Hepatocyte (in vitro differentiated cells): ENCODE data around the gene TTYH2.

Experiments used
- CTCF ChIP-seq: fragments of 200-600 bp; sonication (generic); IDR thresholded peaks from 2 replicates; pipeline ENCODE4 v1.5.1; 2016; ENCODE audit warnings: antibody characterized with exemption, mild to moderate bottlenecking; ENCODE audit not compliant: poor library complexity
- EZH2 ChIP-seq: fragments of 200-600 bp; sonication (generic); IDR thresholded peaks from 2 replicates; pipeline ENCODE4 v1.6.1; 2016; ENCODE audit warnings: antibody characterized with exemption, mild to moderate bottlenecking, borderline replicate concordance

- no peak for TF ChIP-seq CTCF
- no peak for TF ChIP-seq EZH2
Measured at GRCh38 chr17:74309902-74310301, 96.5 kb downstream of the TTYH2 start.
